ENCODE measurements around the gene FMO5.

FMO5 gene

DNA sequence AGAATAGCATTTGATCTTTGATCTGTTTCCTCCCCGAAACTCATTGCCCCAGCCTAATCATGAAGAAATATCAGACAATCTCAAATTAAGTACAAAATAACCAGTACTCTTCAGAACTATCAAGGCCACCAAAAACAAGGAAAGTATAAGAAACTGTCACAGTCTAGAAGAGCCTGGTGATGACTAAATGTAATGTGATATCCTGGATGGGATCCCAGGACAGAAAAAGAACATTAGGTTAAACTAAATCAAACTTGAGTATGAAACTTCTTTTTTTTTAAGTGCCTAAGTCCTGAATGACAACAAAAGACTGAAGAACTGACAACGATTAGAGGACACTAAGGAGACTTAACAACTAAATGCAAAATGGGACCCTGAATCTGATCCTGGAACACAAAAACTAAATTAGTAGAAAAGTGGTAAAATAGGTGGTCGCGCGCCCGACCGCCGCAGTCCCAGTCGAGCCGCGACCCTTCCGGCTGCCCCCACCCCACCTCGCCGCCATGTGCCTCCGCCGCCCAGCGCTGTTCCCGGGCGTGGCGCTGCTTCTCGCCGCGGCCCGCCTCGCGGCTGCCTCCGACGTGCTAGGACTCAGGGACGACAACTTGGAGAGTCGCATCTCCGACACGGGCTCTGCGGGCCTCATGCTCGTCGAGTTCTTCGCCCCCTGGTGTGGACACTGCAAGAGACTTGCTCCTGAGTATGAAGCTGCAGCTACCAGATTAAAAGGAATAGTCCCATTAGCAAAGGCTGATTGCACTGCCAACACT, 47.3 kb downstream of the FMO5 start:
- peak; percentile 70 for DNase-seq (ENCODE audit: low read depth)
- TF ChIP-seq, protein P1, sequence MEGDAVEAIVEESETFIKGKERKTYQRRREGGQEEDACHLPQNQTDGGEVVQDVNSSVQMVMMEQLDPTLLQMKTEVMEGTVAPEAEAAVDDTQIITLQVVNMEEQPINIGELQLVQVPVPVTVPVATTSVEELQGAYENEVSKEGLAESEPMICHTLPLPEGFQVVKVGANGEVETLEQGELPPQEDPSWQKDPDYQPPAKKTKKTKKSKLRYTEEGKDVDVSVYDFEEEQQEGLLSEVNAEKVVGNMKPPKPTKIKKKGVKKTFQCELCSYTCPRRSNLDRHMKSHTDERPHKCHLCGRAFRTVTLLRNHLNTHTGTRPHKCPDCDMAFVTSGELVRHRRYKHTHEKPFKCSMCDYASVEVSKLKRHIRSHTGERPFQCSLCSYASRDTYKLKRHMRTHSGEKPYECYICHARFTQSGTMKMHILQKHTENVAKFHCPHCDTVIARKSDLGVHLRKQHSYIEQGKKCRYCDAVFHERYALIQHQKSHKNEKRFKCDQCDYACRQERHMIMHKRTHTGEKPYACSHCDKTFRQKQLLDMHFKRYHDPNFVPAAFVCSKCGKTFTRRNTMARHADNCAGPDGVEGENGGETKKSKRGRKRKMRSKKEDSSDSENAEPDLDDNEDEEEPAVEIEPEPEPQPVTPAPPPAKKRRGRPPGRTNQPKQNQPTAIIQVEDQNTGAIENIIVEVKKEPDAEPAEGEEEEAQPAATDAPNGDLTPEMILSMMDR (conservative IDR thresholded peaks at IDR 0.05; ENCODE audit: low read depth, low read length): peak; percentile 25
- H3K4me3 ChIP-seq (ENCODE audit: low read depth, low read length): peak overlapping the region; percentile 50

DNA sequence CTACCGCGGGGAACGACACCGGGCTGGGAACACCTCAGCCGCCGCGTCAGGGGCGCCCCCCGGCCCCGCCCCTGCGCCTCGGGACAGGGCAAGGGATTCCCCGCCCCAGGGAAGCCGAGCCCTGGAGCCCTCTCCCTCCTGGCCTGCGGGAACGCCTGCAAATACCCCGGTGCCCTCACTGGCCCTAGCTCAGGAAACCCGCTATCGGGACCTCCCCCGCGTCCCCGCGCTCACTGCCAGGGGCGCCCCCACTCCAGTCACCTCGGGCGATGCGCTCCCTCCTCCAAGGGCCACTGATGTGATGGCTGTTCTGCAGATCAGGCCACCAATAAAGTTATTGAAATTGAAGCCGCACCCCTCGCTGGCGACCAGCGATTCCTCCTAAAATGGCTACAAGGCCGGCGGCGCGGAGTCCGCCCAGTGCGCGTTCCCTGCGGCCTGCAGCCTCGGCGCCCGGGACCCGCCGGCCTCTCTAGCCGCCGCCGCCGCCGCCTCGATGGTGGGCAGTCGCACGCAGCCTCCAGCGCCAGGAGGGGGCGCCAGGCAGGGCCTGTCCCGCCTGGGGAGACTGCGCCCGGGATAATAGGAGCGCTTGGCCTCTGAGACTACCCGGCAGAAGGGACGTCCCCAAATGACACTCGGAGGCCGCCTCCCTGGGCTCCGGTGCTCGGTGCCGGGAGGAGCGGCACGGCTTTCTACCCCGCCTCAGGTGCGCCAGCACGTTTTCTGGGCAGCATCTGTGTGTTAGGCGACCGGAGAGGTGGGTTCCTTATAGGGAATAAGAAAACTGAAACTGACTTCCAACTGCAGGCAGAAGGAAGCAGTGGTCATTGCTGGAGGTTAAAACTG, 52.7 kb downstream of the FMO5 start, which contains the start of gene PRKAB2:
TSS of gene PRKAB2 (minus strand) at position 303 of the 849 bp plus-strand sequence. CDS start 326 bp downstream, outside the sequence.
- TF ChIP-seq, protein P1 (conservative IDR thresholded peaks at IDR 0.05; ENCODE audit: low read depth, low read length): peak; percentile 75
- DNase-seq (ENCODE audit: low read depth): peak; percentile 98

DNA sequence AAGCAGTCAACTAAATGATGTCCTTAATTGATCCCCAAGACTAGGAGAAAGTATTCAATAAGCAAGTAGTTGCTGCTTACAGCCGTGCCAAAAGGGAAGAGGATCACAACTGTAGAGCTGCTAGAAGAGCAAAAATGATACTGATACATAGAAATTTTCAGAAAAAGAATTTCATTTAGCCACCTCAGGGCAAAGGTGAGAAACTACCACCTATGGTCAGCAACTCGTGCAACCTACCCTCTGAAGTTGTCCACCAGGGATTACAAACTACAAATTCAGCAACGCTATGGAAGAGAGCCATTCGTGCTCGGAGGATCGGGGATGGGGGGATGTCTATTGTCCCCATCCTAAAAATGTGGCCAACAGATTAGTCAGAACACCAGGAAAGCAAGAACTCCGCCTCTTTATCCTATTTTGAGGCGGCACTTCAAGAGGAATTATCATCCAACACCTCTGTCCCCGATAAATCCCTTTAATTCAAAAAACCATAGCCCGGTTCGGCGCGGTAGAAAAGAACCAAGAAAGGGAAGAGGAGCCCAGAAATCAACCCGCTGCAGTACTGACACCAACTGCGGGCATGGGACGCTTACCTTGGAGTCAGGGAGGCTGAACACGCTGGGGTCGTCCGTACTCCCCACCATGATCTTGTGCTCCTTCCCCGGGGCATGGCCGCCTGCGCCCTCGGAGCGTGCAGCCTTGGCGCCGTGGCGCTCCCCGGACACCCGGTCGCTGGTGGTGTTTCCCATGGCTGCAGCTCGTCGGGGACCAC, 53.6 kb downstream of the FMO5 start:
- H3K4me3 ChIP-seq (ENCODE audit: low read depth, low read length): peak overlapping the region; percentile 96
- DNase-seq (ENCODE audit: low read depth): no peak
- TF ChIP-seq, protein P1 (conservative IDR thresholded peaks at IDR 0.05; ENCODE audit: low read depth, low read length): peak; percentile 1

More for the DNA sequence above, 52.7 kb downstream of the FMO5 start, which contains the start of gene PRKAB2:
- peak within 1 kb of the TSS; percentile 96 for H3K4me3 ChIP-seq (ENCODE audit: low read depth, low read length)

DNA sequence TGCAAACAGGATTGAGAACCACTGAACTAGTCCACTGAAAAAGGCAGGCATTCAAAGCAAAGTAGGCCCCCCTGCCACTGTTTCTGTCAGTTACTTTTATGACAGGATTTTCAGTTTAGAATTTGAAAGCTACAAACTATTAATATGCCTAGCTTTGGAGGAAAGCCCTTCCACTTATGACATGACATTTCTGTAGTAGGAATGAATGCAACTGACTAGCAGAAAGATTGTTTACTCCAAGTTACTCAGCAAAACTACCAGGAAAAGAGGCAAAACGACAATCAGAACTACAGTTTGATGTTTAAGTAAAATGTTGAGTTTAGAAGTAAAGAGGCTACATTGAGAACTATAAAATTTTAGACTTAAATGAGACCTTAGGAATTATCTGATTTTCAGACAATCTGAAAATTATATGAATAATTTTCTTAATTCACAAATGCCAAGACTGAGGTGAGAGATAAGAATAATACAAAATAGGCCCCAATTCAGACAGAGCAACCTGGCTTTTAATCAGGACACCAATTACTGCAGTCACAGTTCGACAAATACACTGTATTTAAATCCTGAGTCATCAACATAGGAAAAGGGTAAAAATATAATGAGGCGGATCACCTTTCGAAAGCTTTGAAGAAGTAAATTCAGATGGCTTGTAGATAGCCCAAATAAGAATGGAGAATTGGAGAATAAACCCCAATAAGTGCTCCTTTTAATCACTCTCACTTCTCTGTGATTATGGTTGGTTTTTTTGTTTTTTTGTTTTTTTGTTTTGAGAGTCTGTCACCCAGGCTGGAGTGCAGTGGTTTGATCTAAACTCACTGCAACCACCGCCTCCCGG, 55.1 kb downstream of the FMO5 start:
- no peak for DNase-seq (ENCODE audit: low read depth)
- TF ChIP-seq, protein P1 (conservative IDR thresholded peaks at IDR 0.05; ENCODE audit: low read depth, low read length): no peak
- peak overlapping the region; percentile 96 for H3K4me3 ChIP-seq (ENCODE audit: low read depth, low read length)

DNA sequence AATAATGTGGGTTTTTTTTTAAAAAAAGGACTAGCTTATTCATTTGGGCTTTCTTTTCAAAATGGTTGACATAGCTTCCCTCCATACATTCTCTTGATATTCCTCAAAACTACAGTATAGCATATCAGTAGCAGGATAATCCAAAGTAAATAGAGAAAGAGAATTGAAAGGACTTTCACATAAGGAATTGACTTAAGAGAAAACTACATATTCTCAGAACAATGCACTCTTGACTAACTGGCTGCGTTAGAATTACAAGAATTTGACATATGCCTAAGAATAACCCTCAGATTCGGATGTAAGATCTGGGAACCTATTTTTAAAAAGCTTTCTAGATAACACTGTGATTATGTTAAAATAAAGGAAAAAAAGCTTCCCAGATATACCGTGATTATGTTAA, 56.0 kb downstream of the FMO5 start:
- TF ChIP-seq, protein P1 (conservative IDR thresholded peaks at IDR 0.05; ENCODE audit: low read depth, low read length): no peak
- H3K4me3 ChIP-seq (ENCODE audit: low read depth, low read length): no peak overlapping the region
- DNase-seq (ENCODE audit: low read depth): peak; percentile 59

DNA sequence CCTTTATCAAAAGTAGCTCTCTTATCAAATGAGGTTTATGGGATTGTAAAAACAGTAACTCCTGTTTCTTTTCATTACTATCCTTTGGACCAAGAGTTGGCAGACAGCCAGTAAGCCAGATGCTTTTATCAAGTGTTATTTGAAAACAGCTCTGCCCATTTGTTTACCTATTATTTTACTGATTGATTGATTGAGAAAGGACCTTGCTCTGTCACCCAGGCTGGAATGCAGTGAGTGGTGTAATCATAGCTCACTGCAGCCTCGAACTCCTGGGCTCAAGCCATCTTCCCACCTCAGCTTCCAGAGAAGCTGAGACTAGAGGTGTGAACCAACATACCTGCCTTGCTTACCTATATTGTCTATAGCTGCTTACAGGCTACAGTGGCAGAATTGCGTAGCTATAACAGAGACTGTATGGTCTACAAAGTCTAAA, 56.5 kb downstream of the FMO5 start:
- H3K4me3 ChIP-seq (ENCODE audit: low read depth, low read length): no peak overlapping the region
- TF ChIP-seq, protein P1 (conservative IDR thresholded peaks at IDR 0.05; ENCODE audit: low read depth, low read length): no peak
- peak; percentile 52 for DNase-seq (ENCODE audit: low read depth)

Data from choroid plexus epithelial cell (primary cell).